ENCODE data around the gene GPALPP1.

DNA sequence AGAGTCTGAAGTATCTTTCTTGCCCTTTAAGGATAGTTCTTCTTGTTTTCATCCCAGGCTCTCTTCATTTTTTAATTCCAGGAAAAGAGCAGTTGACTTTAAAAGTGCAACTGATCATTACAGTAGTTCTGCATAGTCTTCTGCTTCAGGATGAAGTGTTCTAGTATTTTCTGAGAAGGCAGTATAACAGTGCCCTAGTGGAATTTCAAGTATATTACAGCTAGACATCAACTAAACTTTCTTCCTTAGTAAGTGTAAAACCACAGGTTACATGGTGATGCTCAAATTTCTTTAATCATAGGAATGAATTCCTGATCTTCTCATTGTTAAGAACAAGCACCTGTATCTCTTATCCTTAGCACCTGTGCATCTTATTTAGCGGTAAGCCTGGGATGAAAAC lies 11.0 kb upstream of the GPALPP1 start:
- TF ChIP-seq FOS (IDR thresholded peaks at IDR 0.05; ENCODE audit: low read depth, low read length) = no peak
- TF ChIP-seq CTCF (conservative IDR thresholded peaks at IDR 0.05; ENCODE audit: low read depth, low read length) = no peak; the same call in 1 of the 2 replicates

All from IMR-90 (cell line).